GM23248 (cell line): ENCODE results near the gene NISCH. TPM values are rescaled to one million over a fixed set of nuclear protein-coding genes. Genes with fewer than 3 reads are reported as not detected.

Experiments
- DNase-seq: peaks from one replicate; pipeline ENCODE4 v3.0.0-alpha.2; 2015
- H2AFZ ChIP-seq: fragments of 200-600 bp; sonication (generic); 2 replicates; pipeline ENCODE4 v1.6.1; 2016; ENCODE audit warnings: antibody characterized with exemption
- H3F3A ChIP-seq: fragments of 200-600 bp; sonication (generic); 2 replicates; pipeline ENCODE4 v1.6.1; 2016; ENCODE audit warnings: mild to moderate bottlenecking, antibody characterized with exemption, mixed run types; ENCODE audit not compliant: insufficient read depth
- H3K27ac ChIP-seq: fragments of 200-600 bp; sonication (generic); 2 replicates; pipeline ENCODE4 v1.5.1; 2016; ENCODE audit warnings: mild to moderate bottlenecking
- H3K27me3 ChIP-seq: fragments of 200-600 bp; sonication (generic); replicated peaks from 2 replicates; pipeline ENCODE4 v1.6.1; 2016; ENCODE audit warnings: mild to moderate bottlenecking; ENCODE audit not compliant: insufficient read depth
- H3K36me3 ChIP-seq: fragments of 200-600 bp; sonication (generic); 2 replicates; pipeline ENCODE4 v1.6.1; 2016; ENCODE audit warnings: low read depth, mild to moderate bottlenecking
- H3K4me1 ChIP-seq: fragments of 200-600 bp; sonication (generic); 2 replicates; pipeline ENCODE4 v1.6.1; 2016; ENCODE audit warnings: mild to moderate bottlenecking; ENCODE audit not compliant: insufficient read depth
- H3K4me2 ChIP-seq: fragments of 200-600 bp; sonication (generic); one replicate; pipeline ENCODE4 v1.6.1; 2016; ENCODE audit warnings: mild to moderate bottlenecking; ENCODE audit not compliant: unreplicated experiment
- H3K4me3 ChIP-seq: fragments of 200-600 bp; sonication (generic); 2 replicates; pipeline ENCODE4 v1.5.1; 2016; ENCODE audit warnings: mild to moderate bottlenecking
- H3K79me2 ChIP-seq: fragments of 200-600 bp; sonication (generic); 2 replicates; pipeline ENCODE4 v1.6.1; 2016; ENCODE audit warnings: mild to moderate bottlenecking; ENCODE audit not compliant: insufficient read depth
- H3K9ac ChIP-seq: fragments of 200-600 bp; sonication (generic); 2 replicates; pipeline ENCODE4 v1.6.1; 2016; ENCODE audit warnings: mild to moderate bottlenecking
- H3K9me2 ChIP-seq: fragments of 200-600 bp; sonication (generic); 2 replicates; pipeline ENCODE4 v1.6.1; 2016; ENCODE audit warnings: mixed run types, mild to moderate bottlenecking, moderate library complexity; ENCODE audit not compliant: insufficient read depth
- H3K9me3 ChIP-seq: fragments of 200-600 bp; sonication (generic); one replicate; pipeline ENCODE4 v1.6.1; 2017; ENCODE audit warnings: low read depth
- H4K20me1 ChIP-seq: fragments of 200-600 bp; sonication (generic); 2 replicates; pipeline ENCODE4 v1.6.0; 2016; ENCODE audit not compliant: insufficient read depth
- EZH2 ChIP-seq: fragments of 200-600 bp; sonication (generic); IDR thresholded peaks from 2 replicates; pipeline ENCODE4 v1.6.1; 2018; ENCODE audit warnings: antibody characterized with exemption, mild to moderate bottlenecking; ENCODE audit not compliant: insufficient read depth, poor library complexity, severe bottlenecking
- EZH2phosphoT487 ChIP-seq: fragments of 200-600 bp; sonication (generic); IDR thresholded peaks from 2 replicates; pipeline ENCODE4 v1.6.1; 2018; ENCODE audit warnings: antibody characterized with exemption, moderate library complexity, mild to moderate bottlenecking, low read depth; ENCODE audit not compliant: insufficient read depth
- WGBS, 2 experiments: methylation state at CpG; one replicate each; pipeline ENCODE4 v1.1.6; 2015 to 2017; ENCODE audit warnings: low lambda C conversion rate in 2 of 2, low coverage in 1 of 2; ENCODE audit errors: missing lambda C conversion rate in 2 of 2; 5-methylcytosine and 5-hydroxymethylcytosine counted together
- in situ Hi-C: fragments of 300-500 bp; cut with MboI; formaldehyde crosslinking; loops from 2 replicates; pipeline ENCODE4 v1.15.0; 2020
- polyA plus RNA-seq: library from polyadenylated mRNA; unstranded; fragments of >200 nt; fragmentation: Nextera tagmentation; extraction: Ambion mirVana; gene quantifications from 2 replicates; pipeline ENCODE4 v1.2.1, GENCODE V29; 2016
- total RNA-seq: library from RNA; depleted of rRNA; stranded (reverse); fragments of >200 nt; shearing (Covaris generic); gene quantifications from 2 replicates; pipeline ENCODE4 v1.2.3, GENCODE V29; 2014; rRNA removed

NISCH gene
- total RNA-seq, result 53.7 and 70.4 TPM in 2 replicates
- polyA plus RNA-seq, result 31.8 and 32.8 TPM in 2 replicates

GRCh38 chr3:52455283-52456168 lies at the start of gene NISCH:
Gene NISCH, plus strand, starts transcription at chr3:52455604. Its CDS starts 38 bp downstream, at chr3:52455642.
- no peaks in the 10 kb centered on the region for H3K4me1 ChIP-seq
- DNase-seq, result peak; percentile 92
- peaks cover 54% of the 10 kb centered on the region for H3K79me2 ChIP-seq
- no peaks in the 10 kb centered on the region for H3K27me3 ChIP-seq
- peak within 1 kb of the TSS; percentile 57 for H3K27ac ChIP-seq
- H2AFZ ChIP-seq, result peak within 1 kb of the TSS; percentile 94
- 0 out of 2 replicates have a peak, but pooled peaks cover 5% of the 10 kb centered on the region for H3F3A ChIP-seq
- no peaks in the 10 kb centered on the region for H3K9me2 ChIP-seq
- H3K9ac ChIP-seq, result peak within 1 kb of the TSS; percentile 94
- H4K20me1 ChIP-seq, result no peaks in the 10 kb centered on the region
- no peaks in the 10 kb centered on the region for H3K9me3 ChIP-seq
- WGBS, 2 experiments, result 1% methylated on average over 34 to 72 of the region's 86 CpGs
- H3K4me3 ChIP-seq, result peak within 1 kb of the TSS; percentile 96
- in situ Hi-C loops, result no loop called here
- peak within 1 kb of the TSS; percentile 95 for H3K4me2 ChIP-seq
- H3K36me3 ChIP-seq, result peaks cover 24% of the 10 kb centered on the region
- TF ChIP-seq EZH2 (no peak), EZH2phosphoT487 (no peak)

GRCh38 chr3:52406231-52406661 lies 49.2 kb upstream of the NISCH start:
- TF ChIP-seq EZH2 (no peak), EZH2phosphoT487 (no peak)
- peaks cover 38% of the 10 kb centered on the region for H3K79me2 ChIP-seq
- no peak for DNase-seq
- H3K27ac ChIP-seq, result no peak overlapping the region
- H3K9me2 ChIP-seq, result no peaks in the 10 kb centered on the region
- H2AFZ ChIP-seq, result no peak overlapping the region
- H3K4me2 ChIP-seq, result no peak overlapping the region
- in situ Hi-C loops, result no loop called here
- no peaks in the 10 kb centered on the region for H4K20me1 ChIP-seq
- H3K4me1 ChIP-seq, result peaks cover 9% of the 10 kb centered on the region
- H3K9me3 ChIP-seq, result no peaks in the 10 kb centered on the region
- H3F3A ChIP-seq, result peaks cover 5% of the 10 kb centered on the region
- 94 to 100% methylated on average over 6 to 7 of the region's 11 CpGs for WGBS, 2 experiments
- no peak overlapping the region for H3K9ac ChIP-seq
- no peak overlapping the region for H3K4me3 ChIP-seq
- H3K36me3 ChIP-seq, result peaks cover 6% of the 10 kb centered on the region; the same call in 1 of the 2 replicates
- H3K27me3 ChIP-seq, result no peaks in the 10 kb centered on the region

- TF ChIP-seq EZH2, result no peak
- no peak for TF ChIP-seq EZH2phosphoT487
- in situ Hi-C loops, result no loop called here
- no peaks in the 10 kb centered on the region for H3K27me3 ChIP-seq
- H3K79me2 ChIP-seq, result peaks cover 45% of the 10 kb centered on the region
- peaks cover 6% of the 10 kb centered on the region; the same call in 1 of the 2 replicates for H3K36me3 ChIP-seq
- H3F3A ChIP-seq, result peaks cover 12% of the 10 kb centered on the region
- H3K9me2 ChIP-seq, result no peaks in the 10 kb centered on the region
- no peak for DNase-seq
- H2AFZ ChIP-seq, result no peak overlapping the region
- no peak overlapping the region for H3K9ac ChIP-seq
- no peak overlapping the region for H3K27ac ChIP-seq
- 89 to 91% methylated on average over 20 of the region's 20 CpGs for WGBS, 2 experiments
- H3K9me3 ChIP-seq, result no peaks in the 10 kb centered on the region
- H3K4me3 ChIP-seq, result no peak overlapping the region
- peaks cover 14% of the 10 kb centered on the region for H3K4me1 ChIP-seq
- H4K20me1 ChIP-seq, result no peaks in the 10 kb centered on the region
- H3K4me2 ChIP-seq, result no peak overlapping the region
These were observed 48.5 kb upstream of the NISCH start for GRCh38 chr3:52406791-52407510.

GRCh38 chr3:52407779-52408178 lies 47.6 kb upstream of the NISCH start:
- no peak overlapping the region for H3K4me3 ChIP-seq
- DNase-seq, result no peak
- H3K4me2 ChIP-seq, result no peak overlapping the region
- 76 to 80% methylated on average over 1 to 3 of the region's 3 CpGs for WGBS, 2 experiments
- no peaks in the 10 kb centered on the region for H4K20me1 ChIP-seq
- H3K27me3 ChIP-seq, result no peaks in the 10 kb centered on the region
- H3K27ac ChIP-seq, result no peak overlapping the region
- H3K9me2 ChIP-seq, result no peaks in the 10 kb centered on the region
- TF ChIP-seq EZH2phosphoT487 (no peak), EZH2 (no peak)
- peaks cover 6% of the 10 kb centered on the region; the same call in 1 of the 2 replicates for H3K36me3 ChIP-seq
- no peak overlapping the region for H3K9ac ChIP-seq
- no peak overlapping the region for H2AFZ ChIP-seq
- H3F3A ChIP-seq, result peaks cover 12% of the 10 kb centered on the region
- no peaks in the 10 kb centered on the region for H3K9me3 ChIP-seq
- H3K79me2 ChIP-seq, result peaks cover 53% of the 10 kb centered on the region
- peaks cover 21% of the 10 kb centered on the region for H3K4me1 ChIP-seq
- in situ Hi-C loops, result no loop called here
